Stomach (tissue), 9 donors: ENCODE measurements around the gene PSME3IP1. TPM values are rescaled to one million over a fixed set of nuclear protein-coding genes. Genes with fewer than 3 reads are reported as not detected.

Source experiments
- DNase-seq, 2 donors: peaks; one replicate each; pipeline versions ENCODE4 v3.0.0 to v3.0.0-alpha.2; 2013 to 2019
- H3K27ac ChIP-seq, 5 donors: fragments of 200-600 bp in 4 of 5; sonication (generic) in 4 of 5; one replicate each; pipeline ENCODE4 v1.5.1; 2013 to 2019; ENCODE audit warnings: mild to moderate bottlenecking in 1 of 5, moderate library complexity in 1 of 5
- H3K27me3 ChIP-seq, 3 donors: fragments of 200-600 bp; sonication (generic); one replicate each; pipeline ENCODE4 v1.5.1; 2017 to 2019; ENCODE audit warnings: mixed run types in 1 of 3
- H3K36me3 ChIP-seq, 4 donors: fragments of 200-600 bp; sonication (generic); 1 replicate in 3 of 4; 2 replicates in 1 of 4; pipeline ENCODE4 v1.5.1; 2016 to 2019
- H3K4me1 ChIP-seq, 4 donors: fragments of 200-600 bp; sonication (generic); one replicate each; pipeline ENCODE4 v1.5.1; 2016 to 2019
- H3K4me3 ChIP-seq, 4 donors: fragments of 200-600 bp; sonication (generic) in 3 of 4; one replicate each; pipeline ENCODE4 v1.5.1; 2016 to 2019; ENCODE audit warnings: mild to moderate bottlenecking in 1 of 4
- H3K9me3 ChIP-seq, 4 donors: fragments of 200-600 bp; sonication (generic); one replicate each; pipeline ENCODE4 v1.5.1; 2016 to 2019
- EP300 ChIP-seq: sonication (generic); formaldehyde crosslinking; IDR thresholded peaks from one replicate; pipeline ENCODE4 v1.6.1; 2017; ENCODE audit warnings: antibody characterized with exemption
- POLR2A ChIP-seq, 4 donors: fragments of 450-650 bp; IDR thresholded peaks; one replicate each; pipeline ENCODE4 v1.6.1; 2016; ENCODE audit warnings: antibody characterized with exemption in 4 of 4, control low read depth in 2 of 4, mild to moderate bottlenecking in 1 of 4, moderate library complexity in 1 of 4
- POLR2AphosphoS5 ChIP-seq, 3 donors: sonication (generic); formaldehyde crosslinking; IDR thresholded peaks; one replicate each; pipeline ENCODE4 v1.6.1; 2016; ENCODE audit warnings: antibody characterized with exemption in 3 of 3
- WGBS, 5 donors: extraction: QIAGEN DNeasy Blood & Tissue Kit in 3 of 5; methylation state at CpG; one replicate each; pipeline versions ENCODE4 v1.1.5 to v1.1.7; 2013 to 2018; 5-methylcytosine and 5-hydroxymethylcytosine counted together
- intact Hi-C: fragments of 100-400 bp; cut with DNase I; formaldehyde crosslinking; loops from one replicate; pipeline ENCODE4 v1.15.1; 2023; ENCODE audit warnings: low total_unique reads
- polyA plus RNA-seq, 3 donors: library from polyadenylated mRNA; stranded (reverse); fragments of 200-250 nt; gene quantifications; one replicate each; pipeline ENCODE4 v1.2.3, GENCODE V29; 2013
- total RNA-seq, 5 donors: library from RNA; depleted of rRNA; stranded (reverse); fragments of >200 nt; gene quantifications; one replicate each; pipeline versions ENCODE4 v1.1.0 to v1.2.3, GENCODE V29; 2014 to 2016
- TF ChIP-seq, protein P1 (sequence below), 7 experiments: fragments of 450-650 bp in 4 of 7; fragments of 200-600 bp in 3 of 7; sonication (generic) in 3 of 7; IDR thresholded peaks; one replicate each; pipeline ENCODE4 v1.5.1; 2016 to 2019; ENCODE audit warnings: antibody characterized with exemption in 7 of 7, control low read depth in 2 of 7, mild to moderate bottlenecking in 1 of 7
- donor health status: healthy with polysubstance abuse.
- donor health status: Bipolar disorder and iron deficiency.
- donor health status: healthy.

The PSME3IP1 gene
- total and polyA plus RNA-seq, 8 donors, result 37.4 to 104 (median 63.4) TPM

- Histone ChIP-seq H3K27me3 (no peaks in the 10 kb centered on the region), H3K4me1 (peaks cover 0 to 28% (median 18%) of the 10 kb centered on the region in 4 donors), H3K36me3 (peaks cover 4 to 13% (median 10%) of the 10 kb centered on the region in 4 donors), H3K27ac (no peak overlapping the region), H3K9me3 (no peaks in the 10 kb centered on the region), H3K4me3 (no peak overlapping the region)
- WGBS, 5 donors, result 56 to 69% (median 61%) methylated on average over 3 of the region's 3 CpGs
- intact Hi-C loops, result no loop called here
- no peak for DNase-seq
- TF ChIP-seq POLR2AphosphoS5 (IDR thresholded peaks at IDR 0.05), result no peak
- TF ChIP-seq, protein P1, sequence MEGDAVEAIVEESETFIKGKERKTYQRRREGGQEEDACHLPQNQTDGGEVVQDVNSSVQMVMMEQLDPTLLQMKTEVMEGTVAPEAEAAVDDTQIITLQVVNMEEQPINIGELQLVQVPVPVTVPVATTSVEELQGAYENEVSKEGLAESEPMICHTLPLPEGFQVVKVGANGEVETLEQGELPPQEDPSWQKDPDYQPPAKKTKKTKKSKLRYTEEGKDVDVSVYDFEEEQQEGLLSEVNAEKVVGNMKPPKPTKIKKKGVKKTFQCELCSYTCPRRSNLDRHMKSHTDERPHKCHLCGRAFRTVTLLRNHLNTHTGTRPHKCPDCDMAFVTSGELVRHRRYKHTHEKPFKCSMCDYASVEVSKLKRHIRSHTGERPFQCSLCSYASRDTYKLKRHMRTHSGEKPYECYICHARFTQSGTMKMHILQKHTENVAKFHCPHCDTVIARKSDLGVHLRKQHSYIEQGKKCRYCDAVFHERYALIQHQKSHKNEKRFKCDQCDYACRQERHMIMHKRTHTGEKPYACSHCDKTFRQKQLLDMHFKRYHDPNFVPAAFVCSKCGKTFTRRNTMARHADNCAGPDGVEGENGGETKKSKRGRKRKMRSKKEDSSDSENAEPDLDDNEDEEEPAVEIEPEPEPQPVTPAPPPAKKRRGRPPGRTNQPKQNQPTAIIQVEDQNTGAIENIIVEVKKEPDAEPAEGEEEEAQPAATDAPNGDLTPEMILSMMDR (IDR thresholded peaks at IDR 0.05), result no peak
- no peak for TF ChIP-seq POLR2A (IDR thresholded peaks at IDR 0.05)
- TF ChIP-seq EP300, result no peak
Measured at GRCh38 chr16:57178196-57178595, 7.6 kb downstream of the PSME3IP1 start.

GRCh38 chr16:57175896-57176295 is 9.9 kb downstream of the PSME3IP1 start:
- Histone ChIP-seq H3K4me3 (no peak overlapping the region), H3K9me3 (no peaks in the 10 kb centered on the region), H3K27ac (no peak overlapping the region), H3K36me3 (peaks cover 27 to 36% (median 33%) of the 10 kb centered on the region in 4 donors), H3K27me3 (no peaks in the 10 kb centered on the region), H3K4me1 (peaks cover 0 to 27% (median 12%) of the 10 kb centered on the region in 4 donors)
- intact Hi-C loops, result no loop called here
- DNase-seq, result no peak
- no peak for TF ChIP-seq POLR2A (IDR thresholded peaks at IDR 0.05)
- TF ChIP-seq EP300, result no peak
- TF ChIP-seq POLR2AphosphoS5 (IDR thresholded peaks at IDR 0.05), result no peak
- TF ChIP-seq, protein P1 (IDR thresholded peaks at IDR 0.05), result no peak
- 74 to 96% (median 86%) methylated on average over 5 of the region's 5 CpGs for WGBS, 5 donors

GRCh38 chr16:57172721-57173290 is 13.0 kb downstream of the PSME3IP1 start:
- WGBS, 5 donors, result 58 to 88% (median 74%) methylated on average over 5 of the region's 5 CpGs
- intact Hi-C loops, result no loop called here

DNA sequence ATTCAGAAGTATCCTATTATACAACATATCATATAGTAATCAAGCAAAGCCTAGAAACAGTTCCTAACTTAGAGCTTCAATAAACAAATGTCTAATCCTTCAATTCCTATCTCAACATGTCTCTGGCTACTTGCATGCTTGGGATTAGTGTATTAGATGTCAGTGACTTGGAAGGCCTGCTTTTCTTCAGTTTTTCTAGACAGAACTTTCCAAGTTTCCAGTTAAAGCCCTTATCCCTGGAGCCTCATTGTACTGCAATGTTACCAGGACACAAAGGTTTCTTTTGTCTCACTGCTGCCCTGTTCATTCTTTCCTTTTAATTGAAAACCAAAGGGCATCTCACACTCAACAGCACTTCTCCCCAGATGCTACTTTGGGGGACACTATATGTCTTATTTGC is 16.5 kb downstream of the PSME3IP1 start:
- Histone ChIP-seq H3K27me3 (no peaks in the 10 kb centered on the region), H3K4me1 (peaks cover 0 to 23% (median 10%) of the 10 kb centered on the region in 4 donors), H3K9me3 (no peaks in the 10 kb centered on the region), H3K36me3 (peaks cover 54 to 84% (median 79%) of the 10 kb centered on the region in 4 donors), H3K4me3 (no peak overlapping the region), H3K27ac (no peak overlapping the region)
- intact Hi-C loops, result loop anchor here (10.0 kb wide), 1 partner anchor 85 kb away; no protein-coding TSS in a partner anchor
- no peak for DNase-seq
- TF ChIP-seq, protein P1 (IDR thresholded peaks at IDR 0.05), result no peak
- no peak for TF ChIP-seq POLR2A (IDR thresholded peaks at IDR 0.05)
- no peak for TF ChIP-seq EP300
- no peak for TF ChIP-seq POLR2AphosphoS5 (IDR thresholded peaks at IDR 0.05)

More at GRCh38 chr16:57172721-57173290, 13.0 kb downstream of the PSME3IP1 start:
- Histone ChIP-seq H3K4me3 (no peak overlapping the region), H3K36me3 (peaks cover 30 to 56% (median 52%) of the 10 kb centered on the region in 4 donors), H3K4me1 (peaks cover 0 to 4% (median 3%) of the 10 kb centered on the region in 4 donors), H3K9me3 (no peaks in the 10 kb centered on the region), H3K27me3 (no peaks in the 10 kb centered on the region), H3K27ac (no peak overlapping the region)
- no peak for DNase-seq
- no peak for TF ChIP-seq EP300
- TF ChIP-seq, protein P1 (IDR thresholded peaks at IDR 0.05), result no peak
- no peak for TF ChIP-seq POLR2AphosphoS5 (IDR thresholded peaks at IDR 0.05)
- TF ChIP-seq POLR2A (IDR thresholded peaks at IDR 0.05), result no peak
